NCI-H2107 (cell line): ENCODE data around the gene EPS15.
"Not testable (repeated sequence)": the region's sequence is repeated elsewhere in the genome, so short reads cannot be mapped to it uniquely, and the experiment has no call there.

Experiments
- DNase-seq: peaks from one replicate; lab custom pipeline; 2025; lab: John Stamatoyannopoulos, UW

The EPS15 gene

DNA sequence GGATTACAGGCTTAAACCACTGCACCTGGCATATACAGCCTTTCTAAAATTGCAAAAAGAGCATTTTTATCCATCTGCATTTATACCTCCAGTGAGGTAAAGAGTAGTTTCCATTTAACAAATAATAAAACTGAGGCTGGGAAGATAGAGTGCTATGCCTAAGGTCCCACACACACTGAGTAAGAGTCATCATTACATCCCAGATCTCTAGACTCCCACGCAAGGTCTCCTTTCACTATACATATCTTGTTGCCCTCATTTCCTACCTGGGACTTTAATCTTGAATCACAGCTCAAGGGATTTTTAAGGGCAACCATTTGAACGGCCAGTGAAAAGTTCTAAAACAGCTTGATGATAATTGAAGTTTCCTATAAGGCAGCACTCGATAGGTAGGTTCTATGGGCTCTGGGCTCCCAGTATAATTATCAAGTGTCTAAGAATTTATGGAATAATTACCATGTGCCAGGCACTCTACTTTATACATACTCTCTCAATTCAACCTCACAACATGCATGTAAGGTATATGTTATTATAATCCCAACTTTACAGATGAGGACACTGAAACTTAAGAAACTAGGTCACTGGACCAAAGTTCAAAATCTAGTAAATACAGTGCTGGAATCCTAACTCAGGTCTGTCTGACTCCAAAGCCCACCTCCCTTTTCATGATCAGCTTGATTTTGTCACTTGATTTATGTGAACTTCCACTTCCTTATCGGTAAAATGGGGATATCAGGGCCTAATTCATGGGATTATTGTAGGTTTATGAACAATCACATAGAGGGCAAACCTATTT lies 23.3 kb upstream of the EPS15 start:
- no peak for DNase-seq

DNA sequence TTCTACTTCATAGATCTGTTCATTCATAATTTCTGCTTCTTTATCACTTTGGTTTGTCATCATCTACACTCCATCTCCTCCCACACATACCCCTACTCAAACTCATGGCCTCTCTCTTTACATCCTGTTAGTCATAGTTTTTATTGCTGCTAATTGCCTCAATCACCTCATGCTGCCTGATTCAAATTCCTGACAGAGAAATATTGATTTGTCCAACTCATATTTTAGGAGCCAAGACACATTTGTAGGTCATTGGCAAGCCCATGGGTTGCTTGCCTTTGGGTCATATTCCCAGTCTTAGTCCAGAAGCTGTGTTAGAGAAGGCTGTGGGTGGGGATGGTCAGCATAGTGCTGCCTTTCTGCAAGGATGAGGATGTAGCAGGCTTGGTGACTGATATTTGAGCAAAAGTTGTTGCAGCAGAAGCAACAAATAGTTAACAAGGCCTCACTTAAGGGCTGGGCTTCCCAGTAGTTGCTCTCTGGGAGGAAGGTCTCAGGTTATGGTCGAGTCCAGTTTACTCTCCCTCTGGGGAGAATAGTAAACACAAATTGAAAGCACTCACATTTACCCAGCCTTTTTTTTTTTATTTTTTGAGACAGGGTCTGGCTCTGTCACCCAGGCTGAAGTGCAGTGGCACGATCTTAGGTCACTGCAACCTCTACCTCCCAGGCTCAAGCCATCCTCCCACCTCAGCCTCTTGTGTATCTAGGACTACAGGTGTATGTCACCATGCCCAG lies 22.4 kb upstream of the EPS15 start:
- DNase-seq, result no peak

DNA sequence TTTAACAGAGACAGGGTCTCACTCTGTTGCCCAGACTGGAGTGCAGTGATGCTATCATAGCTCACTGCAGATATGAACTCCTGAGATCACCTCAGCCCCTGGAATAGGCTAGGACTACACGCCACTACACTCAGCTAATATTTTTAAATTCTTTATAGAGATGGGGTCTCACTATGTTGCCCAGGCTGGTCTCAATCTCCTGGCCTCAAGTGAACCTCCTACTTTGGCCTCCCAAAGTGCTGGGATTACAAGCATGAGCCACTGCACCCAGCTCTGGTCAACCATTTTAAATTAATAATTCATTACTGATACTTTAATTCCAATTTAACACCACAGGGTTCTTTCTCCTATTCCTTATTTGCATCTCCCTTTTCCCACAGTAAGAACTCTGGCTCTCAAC lies 18.5 kb upstream of the EPS15 start:
- no peak for DNase-seq

DNA sequence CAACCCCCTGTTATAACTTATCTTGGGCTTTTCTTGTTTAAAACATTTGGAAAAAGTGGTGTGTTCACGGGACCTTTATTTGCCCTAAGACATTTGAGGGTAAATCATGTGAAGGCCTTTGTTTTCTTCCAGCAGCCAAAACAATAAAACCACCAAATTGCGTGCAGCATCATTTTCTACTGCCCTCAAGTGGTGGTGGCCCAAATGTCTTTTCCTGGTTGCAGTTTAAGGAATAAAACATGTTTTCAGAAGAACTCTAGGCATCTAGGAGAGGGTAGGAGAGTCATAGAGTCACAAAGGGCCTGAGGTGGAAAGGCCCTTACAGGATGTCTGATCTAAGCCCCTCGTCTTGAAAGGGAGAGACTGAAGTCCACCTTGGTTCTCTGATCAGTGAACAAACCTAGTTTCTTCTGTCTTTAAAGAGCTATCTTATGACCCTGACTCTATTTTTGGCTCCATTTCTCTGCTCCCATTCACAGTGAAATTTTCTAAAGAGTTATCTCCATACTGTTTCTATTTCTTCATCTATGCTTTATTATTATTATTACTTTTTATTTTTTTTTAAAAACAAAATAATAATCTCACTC lies 16.0 kb upstream of the EPS15 start:
- no peak for DNase-seq

- DNase-seq, result no peak
These were observed 15.4 kb upstream of the EPS15 start for GRCh38 chr1:51534447-51534846.

DNA sequence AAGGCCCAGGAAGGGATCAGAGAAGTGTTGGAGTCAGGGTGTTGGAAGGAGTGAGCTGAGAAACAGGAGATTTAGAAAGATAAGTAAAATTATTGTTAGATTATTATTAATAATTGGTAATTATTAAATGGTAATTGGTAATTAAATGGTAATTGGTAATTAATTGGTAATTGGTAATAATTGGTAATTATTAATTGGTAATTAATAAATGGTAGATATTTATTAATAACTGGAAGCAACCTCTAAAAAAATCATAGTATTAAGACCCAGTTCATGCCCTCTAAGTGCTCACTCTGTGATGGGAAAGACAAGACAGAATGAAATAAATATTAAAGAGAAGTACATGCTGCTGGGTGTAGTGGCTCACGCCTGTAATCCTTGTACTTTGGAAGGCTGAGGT lies 13.8 kb upstream of the EPS15 start:
- no peak for DNase-seq

GRCh38 chr1:51530447-51530846 lies 11.4 kb upstream of the EPS15 start:
- not testable (repeated sequence) for DNase-seq

DNA sequence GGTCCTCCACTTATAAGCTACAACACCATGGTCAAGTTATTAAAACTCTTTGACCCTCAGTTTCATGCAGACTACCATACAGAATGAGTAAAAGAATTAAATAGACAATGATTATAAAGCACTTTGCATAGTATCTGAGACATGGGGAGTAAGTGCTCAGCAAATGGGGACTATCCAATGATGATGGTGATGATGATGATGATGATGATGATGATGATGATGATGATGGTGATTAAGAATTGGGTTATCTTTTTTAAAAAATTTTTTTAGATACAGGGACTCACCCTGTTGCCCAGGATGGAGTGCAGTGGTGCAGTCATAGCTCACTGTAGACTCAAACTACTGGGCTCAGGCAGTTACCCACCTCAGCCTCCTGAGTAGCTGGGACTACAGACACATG lies 8.1 kb upstream of the EPS15 start:
- no peak for DNase-seq

GRCh38 chr1:51526248-51526647 lies 7.2 kb upstream of the EPS15 start:
- DNase-seq, result no peak

- DNase-seq, result no peak
These were observed 6.2 kb upstream of the EPS15 start for GRCh38 chr1:51525295-51525694.

DNA sequence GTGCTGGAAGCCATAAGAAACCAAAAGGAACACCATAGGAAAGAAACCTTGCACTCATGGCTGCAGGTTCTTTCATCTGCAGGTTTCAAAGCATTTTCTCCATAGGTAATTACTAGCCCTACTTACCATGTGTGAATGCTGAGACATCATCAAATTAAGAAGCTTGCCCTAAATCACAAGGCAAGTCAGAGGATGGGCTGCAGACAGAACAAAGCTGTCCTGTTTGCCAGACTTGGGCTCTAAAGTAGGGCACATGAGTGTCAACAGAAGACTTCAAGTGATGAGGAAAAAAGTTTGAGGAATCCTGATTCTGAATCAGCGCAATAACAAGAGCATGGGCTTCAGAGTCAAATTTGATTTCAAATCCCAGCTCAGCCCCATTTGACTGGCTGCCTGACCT lies 5.8 kb upstream of the EPS15 start:
- no peak for DNase-seq

DNA sequence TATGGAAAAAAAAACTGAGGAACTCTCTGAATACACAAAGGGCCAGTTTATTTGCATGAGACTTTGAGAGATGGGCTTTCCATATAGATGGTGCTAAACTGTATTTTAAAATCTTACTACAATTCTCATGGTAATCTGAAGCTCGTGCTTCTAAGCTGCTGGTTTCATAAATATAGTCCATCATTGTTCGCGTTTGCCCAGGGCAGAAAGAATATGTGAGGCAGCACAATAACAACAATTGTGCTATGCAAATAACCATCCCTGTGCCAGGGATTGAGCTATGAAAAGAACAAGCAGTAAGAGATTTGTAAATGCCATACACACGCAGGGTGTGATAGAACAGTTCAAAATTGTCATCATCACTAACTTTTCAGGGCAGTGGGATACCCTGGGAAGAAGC lies 4.9 kb upstream of the EPS15 start:
- no peak for DNase-seq

GRCh38 chr1:51520700-51521248 lies 1.7 kb upstream of the EPS15 start:
- DNase-seq, result no peak

DNA sequence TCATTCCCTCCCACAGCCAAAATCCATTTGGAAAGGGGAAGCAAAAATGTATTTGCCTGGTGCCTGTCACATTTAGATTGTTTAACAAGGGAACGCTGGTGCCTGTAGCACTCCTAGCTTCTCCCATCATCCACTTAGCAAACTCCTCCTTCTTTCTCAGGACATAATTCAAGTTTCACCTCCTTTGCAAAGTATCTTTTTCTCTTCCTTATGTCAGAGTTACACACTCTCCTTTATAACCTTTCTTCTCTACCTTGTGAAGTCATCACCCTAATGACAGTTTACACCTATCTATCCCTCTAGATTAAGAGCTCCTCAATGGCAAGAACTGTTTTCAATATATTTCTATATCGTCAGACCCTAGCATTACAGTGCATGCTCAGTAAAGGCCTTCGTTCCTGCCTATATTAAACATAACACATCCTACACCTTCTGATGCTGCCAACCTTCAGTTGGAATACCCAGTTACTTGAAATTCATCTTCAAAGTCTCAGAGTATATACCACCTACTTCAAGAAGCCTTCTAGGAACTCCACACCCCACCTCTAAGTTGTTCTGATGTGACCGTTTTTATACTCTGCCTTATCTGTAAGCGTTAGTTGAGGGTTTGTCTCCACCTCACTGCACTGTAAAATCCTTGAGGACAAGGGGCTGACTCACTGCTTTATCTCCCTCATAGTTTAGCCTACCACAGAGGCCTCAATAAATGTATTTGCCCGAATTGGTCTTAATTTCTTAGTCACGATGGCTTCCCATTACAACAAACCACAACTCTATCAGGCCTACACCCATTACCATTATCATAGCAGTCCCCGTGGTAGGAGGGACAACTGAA lies 1.0 kb upstream of the EPS15 start:
- no peak for DNase-seq

DNA sequence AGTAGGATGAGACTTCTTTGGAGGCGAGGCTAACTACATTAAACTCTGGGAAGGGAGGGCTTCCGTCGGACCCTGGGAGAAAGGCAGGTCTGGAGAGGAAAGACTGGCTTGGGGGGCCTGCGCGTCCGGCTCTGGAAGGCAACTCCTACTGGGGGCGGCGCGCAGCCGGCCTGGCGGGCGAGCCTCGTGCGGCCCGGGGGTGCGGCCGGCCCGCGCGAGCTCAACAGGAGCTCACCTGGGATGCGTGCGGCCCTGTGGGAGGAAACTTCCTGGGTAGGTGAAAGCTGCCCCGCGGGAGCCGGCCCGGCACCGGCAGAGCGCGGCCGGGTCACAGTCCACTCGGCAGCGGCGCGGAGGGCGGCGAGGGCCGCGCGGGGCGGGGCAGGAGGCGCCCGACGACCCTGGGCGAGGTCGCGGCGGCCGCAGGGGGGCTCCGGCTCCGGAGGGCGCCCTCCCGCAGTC lies 449 bp downstream of the EPS15 start:
- DNase-seq, result peak; percentile 14

DNA sequence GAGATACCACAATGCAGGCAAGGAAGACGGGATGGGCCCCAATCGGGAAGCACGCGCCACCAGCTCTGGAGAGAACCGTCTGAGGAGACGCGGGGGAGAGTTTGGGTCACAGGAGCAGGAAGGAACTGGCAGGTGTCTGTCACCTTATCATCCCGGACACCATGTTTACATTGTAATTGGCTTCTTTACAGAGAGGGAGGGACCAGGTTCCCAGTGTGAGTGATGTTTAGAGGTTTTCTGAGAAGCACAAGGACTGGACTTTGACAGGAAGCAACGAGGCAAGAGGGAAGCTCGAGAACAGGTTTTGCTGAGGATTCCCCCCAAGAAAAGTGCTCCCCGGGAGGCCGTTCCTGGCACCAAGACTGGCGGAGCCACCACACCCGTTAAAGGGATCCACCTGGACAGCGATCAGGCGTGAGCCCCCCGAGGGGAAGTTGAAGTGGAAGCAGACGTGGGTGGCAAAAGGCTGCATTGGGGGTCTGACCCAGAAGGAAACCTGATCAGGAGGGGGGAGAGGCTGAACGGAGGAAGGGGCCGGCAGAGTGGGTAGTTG lies 957 bp downstream of the EPS15 start:
- DNase-seq, result peak; percentile 58

GRCh38 chr1:51517361-51518032 lies 1.6 kb downstream of the EPS15 start:
- DNase-seq, result no peak

DNA sequence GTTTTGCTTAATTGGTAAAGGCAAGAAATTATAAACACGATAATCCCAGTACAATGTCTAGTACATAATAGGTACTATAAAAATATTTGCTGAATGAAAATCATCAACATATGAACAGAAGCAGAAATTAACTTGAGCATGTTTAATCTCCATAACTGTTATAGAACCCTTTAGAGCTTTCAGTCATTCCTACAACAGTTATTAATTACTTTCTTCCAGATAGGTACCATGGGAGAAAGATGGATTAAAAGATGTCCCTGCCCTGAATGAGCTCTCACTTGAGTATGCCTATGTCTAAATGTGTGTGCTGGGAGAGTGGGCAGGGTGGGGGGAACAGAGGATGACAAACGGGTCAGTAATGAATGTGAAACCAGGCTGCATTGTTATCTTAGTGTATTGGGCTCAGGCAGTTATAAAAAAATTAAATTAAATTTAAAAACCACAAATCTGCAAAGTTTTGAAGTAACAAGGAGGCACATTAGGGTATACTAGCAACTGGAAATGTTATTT lies 2.4 kb downstream of the EPS15 start:
- no peak for DNase-seq

DNA sequence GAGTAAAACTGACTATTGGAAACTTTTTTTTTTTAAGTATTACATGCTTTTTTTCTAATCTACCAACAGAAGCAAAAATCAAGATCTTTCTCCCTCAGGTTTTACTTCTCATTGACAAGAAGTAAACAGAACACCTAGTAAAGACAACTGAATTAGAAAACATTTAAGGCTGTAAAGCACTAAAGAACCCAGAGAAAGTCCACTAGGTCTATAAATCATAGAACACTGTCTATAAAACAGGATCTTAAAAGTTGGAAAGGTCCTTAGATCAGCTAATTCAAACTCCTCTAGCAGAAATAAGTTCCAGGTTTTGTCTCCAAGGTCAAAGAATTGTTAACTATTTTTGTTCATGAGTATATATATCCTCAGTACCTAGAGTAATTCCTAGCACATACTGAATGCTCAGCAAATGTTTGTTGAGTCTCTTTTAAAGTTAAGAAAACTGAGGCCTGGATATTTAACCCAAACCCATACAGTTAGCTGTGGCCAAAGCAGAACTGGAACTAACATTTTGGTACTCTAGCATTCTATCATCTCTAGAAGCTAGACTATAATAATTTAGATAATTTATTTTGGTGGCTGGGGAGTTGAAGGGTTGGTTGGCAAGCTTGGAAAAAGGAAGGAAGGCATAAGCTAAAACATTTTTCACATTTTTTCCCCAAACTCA lies 3.0 kb downstream of the EPS15 start:
- DNase-seq, result no peak

DNA sequence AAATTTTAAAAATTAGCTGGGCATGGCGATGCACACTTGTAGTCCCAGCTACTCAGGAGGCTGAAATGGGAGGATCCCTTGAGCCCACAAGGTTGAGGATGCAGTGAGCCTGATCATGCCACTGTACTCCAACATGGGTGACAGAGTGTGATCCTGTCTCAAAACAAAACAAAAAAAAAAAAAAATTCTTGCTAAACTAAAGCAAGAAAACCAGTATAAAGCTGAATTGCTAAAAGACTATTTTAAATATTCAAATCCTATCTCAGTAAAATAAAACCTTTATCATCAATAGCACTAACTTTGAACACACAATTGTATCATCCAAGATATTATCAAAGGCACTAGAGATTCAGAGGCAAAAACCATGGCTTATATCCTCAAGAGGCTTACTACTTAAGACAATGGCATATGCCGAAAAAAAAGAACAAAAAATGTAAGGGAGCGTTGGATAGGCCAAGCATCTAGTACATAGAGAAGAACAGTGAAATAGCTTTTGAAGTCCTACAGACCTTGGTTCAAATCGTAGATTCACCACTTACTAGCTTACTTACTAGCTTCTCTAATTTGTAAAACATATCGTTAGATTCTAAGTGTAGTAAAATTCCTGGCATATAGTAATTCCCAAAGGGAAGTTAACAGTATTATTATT lies 3.6 kb downstream of the EPS15 start:
- no peak for DNase-seq
